OCI-LY1 (cell line): Measurements from ENCODE around the gene NRTN.

ENCODE experiments used
- CTCF ChIP-seq: fragments of 200-600 bp; sonication (generic), shearing (Covaris generic); IDR thresholded peaks from 2 replicates; pipeline ENCODE4 v1.5.1; 2017; ENCODE audit warnings: mild to moderate bottlenecking, antibody characterized with exemption, low read length, moderate library complexity, mixed read lengths
- EZH2 ChIP-seq: fragments of 200-600 bp; sonication (generic), shearing (Covaris generic); IDR thresholded peaks from 2 replicates; pipeline ENCODE4 v1.8.0; 2017; ENCODE audit warnings: borderline replicate concordance, mixed run types, mild to moderate bottlenecking, antibody characterized with exemption, low read length, moderate library complexity, mixed read lengths

GRCh38 chr19:5774921-5775320 is 29.9 kb upstream of the NRTN start:
- TF ChIP-seq CTCF (no peak), EZH2 (no peak)
